A549 (cell line): Measurements from ENCODE around the gene ZNF526. TPM values are rescaled to one million over a fixed set of nuclear protein-coding genes. Genes with fewer than 3 reads are reported as not detected.

Source experiments
- ATAC-seq, 2 experiments: fragments of 200-7000 bp in 1 of 2; fragments of >200 bp in 1 of 2; cut with Nextera tagmentation in 1 of 2; cut with Tn5 transposase in 1 of 2; 3 replicates each; pipeline versions ENCODE4 v1.8.0 to v1.9.1; 2018 to 2020; ENCODE audit warnings: mild to moderate bottlenecking in 1 of 2, moderate library complexity in 1 of 2
- CTCF ChIA-PET: fragments of 300-600 bp; sonication (Branson Sonifier 250); formaldehyde crosslinking; extraction: SDS; loops from one replicate; lab custom pipeline; 2021; ENCODE audit warnings: antibody characterized with exemption, inconsistent platforms; lab: Yijun Ruan, JAX
- POLR2A ChIA-PET: fragments of 350-600 bp; formaldehyde crosslinking; extraction: SDS; loops from one replicate; lab custom pipeline; 2021; ENCODE audit warnings: antibody characterized with exemption, inconsistent platforms; lab: Yijun Ruan, JAX
- DNase-seq, 2 experiments: peaks; one replicate each; pipeline versions ENCODE4 v3.0.0 to v3.0.0-alpha.2; 2011 to 2016; ENCODE audit warnings: low read depth in 1 of 2, low spot score in 1 of 2
- FAIRE-seq: peaks from 2 replicates; lab custom pipeline; 2011; peaks lifted over from hg19 to GRCh38; lab: Jason Lieb, UNC
- H3K27ac ChIP-seq, 2 experiments: fragments of >200 bp; sonication (Bioruptor Twin); formaldehyde crosslinking; 3 replicates each; pipeline ENCODE4 v1.5.1; 2016 to 2017
- H3K4me1 ChIP-seq: fragments of >200 bp; sonication (Bioruptor Twin); formaldehyde crosslinking; 3 replicates; pipeline ENCODE4 v1.6.1; 2016
- H3K4me2 ChIP-seq: fragments of >200 bp; sonication (Bioruptor Twin); formaldehyde crosslinking; 3 replicates; pipeline ENCODE4 v1.6.1; 2016
- H3K4me3 ChIP-seq: fragments of >200 bp; sonication (Bioruptor Twin); formaldehyde crosslinking; 3 replicates; pipeline ENCODE4 v1.5.1; 2016
- H3K9me3 ChIP-seq: fragments of >200 bp; sonication (Bioruptor Twin); formaldehyde crosslinking; 3 replicates; pipeline ENCODE4 v1.6.1; 2016
- BHLHE40 ChIP-seq: IDR thresholded peaks from 2 replicates; pipeline ENCODE4 v1.6.1; 2012; ENCODE audit warnings: low read depth, low read length, inconsistent platforms
- CBX2 ChIP-seq: fragments of 200-600 bp; sonication (generic); IDR thresholded peaks from 2 replicates; pipeline ENCODE4 v1.6.1; 2016; ENCODE audit warnings: low read depth, mild to moderate bottlenecking, borderline replicate concordance
- EP300 ChIP-seq, 2 experiments: fragments of >200 bp; sonication (Bioruptor Twin); formaldehyde crosslinking; IDR thresholded peaks; 2 replicates in 1 of 2; 3 replicates in 1 of 2; pipeline ENCODE4 v1.6.1; 2016 to 2017
- ESRRA ChIP-seq: fragments of 150-350 bp; IDR thresholded peaks from 2 replicates; pipeline ENCODE4 v1.6.1; 2014; ENCODE audit warnings: mild to moderate bottlenecking, low read length, borderline replicate concordance
- FOSL2 ChIP-seq, 2 experiments: fragments of 450-650 bp in 1 of 2; fragments of >200 bp in 1 of 2; sonication (Bioruptor Twin) in 1 of 2; formaldehyde crosslinking; IDR thresholded peaks; 2 replicates each; pipeline versions ENCODE4 v1.5.0 to v1.6.1; 2016 to 2020; ENCODE audit warnings: mild to moderate bottlenecking in 1 of 2, moderate library complexity in 1 of 2
- FOXS1 ChIP-seq: fragments of 250-450 bp; sonication (Bioruptor Pico); IDR thresholded peaks from 2 replicates; pipeline ENCODE4 v1.5.0; 2020; ENCODE audit warnings: mild to moderate bottlenecking, moderate library complexity
- HOXB13 ChIP-seq: fragments of 250-450 bp; sonication (Bioruptor Pico); IDR thresholded peaks from 2 replicates; pipeline ENCODE4 v1.5.0; 2020; ENCODE audit warnings: low read depth, mild to moderate bottlenecking, moderate library complexity
- HOXB5 ChIP-seq: fragments of 250-450 bp; sonication (Bioruptor Pico); IDR thresholded peaks from 2 replicates; pipeline ENCODE4 v1.5.0; 2020; ENCODE audit warnings: mild to moderate bottlenecking, moderate library complexity
- JUNB ChIP-seq: fragments of >200 bp; sonication (Bioruptor Twin); formaldehyde crosslinking; IDR thresholded peaks from 2 replicates; pipeline ENCODE4 v1.6.1; 2016
- MAFK ChIP-seq: fragments of 450-650 bp; IDR thresholded peaks from 2 replicates; pipeline ENCODE4 v1.6.1; 2014; ENCODE audit not compliant: partially characterized antibody
- MYC ChIP-seq: IDR thresholded peaks from 2 replicates; pipeline ENCODE4 v1.6.1; 2012; ENCODE audit warnings: mild to moderate bottlenecking, inconsistent platforms, low read length, improper control_type of control experiment, borderline replicate concordance
- NFE2L2 ChIP-seq: fragments of 150-350 bp; conservative IDR thresholded peaks from 2 replicates; pipeline ENCODE4 v1.6.1; 2014; ENCODE audit warnings: low read length
- POLR2AphosphoS2 ChIP-seq: conservative IDR thresholded peaks from 2 replicates; pipeline ENCODE4 v1.6.1; 2012; ENCODE audit warnings: low read length, improper control_type of control experiment, inconsistent platforms
- RNF2 ChIP-seq: fragments of 200-600 bp; sonication (generic); IDR thresholded peaks from 2 replicates; pipeline ENCODE4 v1.6.1; 2016; ENCODE audit warnings: low read depth, mild to moderate bottlenecking, antibody characterized with exemption, moderate library complexity, borderline replicate concordance
- TFCP2L1 ChIP-seq: fragments of 250-450 bp; sonication (Bioruptor Pico); IDR thresholded peaks from 2 replicates; pipeline ENCODE4 v1.5.0; 2021; ENCODE audit warnings: mild to moderate bottlenecking
- TP53 ChIP-seq: fragments of 250-450 bp; sonication (Bioruptor Pico); IDR thresholded peaks from 2 replicates; pipeline ENCODE4 v1.5.0; 2021; ENCODE audit warnings: mild to moderate bottlenecking, moderate library complexity
- ZFP36 ChIP-seq: fragments of 450-650 bp; IDR thresholded peaks from 2 replicates; pipeline ENCODE4 v1.6.1; 2014; ENCODE audit warnings: borderline replicate concordance; ENCODE audit not compliant: partially characterized antibody
- ZNF302 ChIP-seq: fragments of 250-450 bp; sonication (Bioruptor Pico); IDR thresholded peaks from 2 replicates; pipeline ENCODE4 v1.9.0; 2021; ENCODE audit warnings: inconsistent platforms, mild to moderate bottlenecking, moderate library complexity
- WGBS: methylation state at CpG from one replicate; pipeline ENCODE4 v1.1.6; 2017; ENCODE audit errors: missing lambda C conversion rate; 5-methylcytosine and 5-hydroxymethylcytosine counted together
- polyA plus RNA-seq, 4 experiments: library from polyadenylated mRNA; depleted of rRNA in 3 of 4; stranded (reverse); fragments of >200 nt; fragmentation: RNase III in 1 of 4; extraction: RNeasy Plus Mini Kit Qiagen cat#74134 plus additional on column Dnase treatment in 1 of 4; gene quantifications; 2 replicates in 3 of 4; 3 replicates in 1 of 4; pipeline ENCODE4 v1.2.3, GENCODE V29; 2011 to 2017
- TF ChIP-seq, protein P1 (sequence below): fragments of 450-650 bp; IDR thresholded peaks from 2 replicates; pipeline ENCODE4 v1.6.1; 2014; ENCODE audit warnings: antibody characterized with exemption
- TF ChIP-seq, protein P2 (sequence below): fragments of 150-350 bp; IDR thresholded peaks from 2 replicates; pipeline ENCODE4 v1.6.1; 2014; ENCODE audit warnings: low read depth, mild to moderate bottlenecking, low read length
- TF ChIP-seq, protein P3 (sequence below): fragments of >200 bp; sonication (Bioruptor Twin); formaldehyde crosslinking; IDR thresholded peaks from 3 replicates; pipeline ENCODE4 v1.6.1; 2016

The ZNF526 gene
- polyA plus RNA-seq, 2 of the 4 experiments (the other 2 are of a cell fraction): 7.1 to 12.9 TPM

DNA sequence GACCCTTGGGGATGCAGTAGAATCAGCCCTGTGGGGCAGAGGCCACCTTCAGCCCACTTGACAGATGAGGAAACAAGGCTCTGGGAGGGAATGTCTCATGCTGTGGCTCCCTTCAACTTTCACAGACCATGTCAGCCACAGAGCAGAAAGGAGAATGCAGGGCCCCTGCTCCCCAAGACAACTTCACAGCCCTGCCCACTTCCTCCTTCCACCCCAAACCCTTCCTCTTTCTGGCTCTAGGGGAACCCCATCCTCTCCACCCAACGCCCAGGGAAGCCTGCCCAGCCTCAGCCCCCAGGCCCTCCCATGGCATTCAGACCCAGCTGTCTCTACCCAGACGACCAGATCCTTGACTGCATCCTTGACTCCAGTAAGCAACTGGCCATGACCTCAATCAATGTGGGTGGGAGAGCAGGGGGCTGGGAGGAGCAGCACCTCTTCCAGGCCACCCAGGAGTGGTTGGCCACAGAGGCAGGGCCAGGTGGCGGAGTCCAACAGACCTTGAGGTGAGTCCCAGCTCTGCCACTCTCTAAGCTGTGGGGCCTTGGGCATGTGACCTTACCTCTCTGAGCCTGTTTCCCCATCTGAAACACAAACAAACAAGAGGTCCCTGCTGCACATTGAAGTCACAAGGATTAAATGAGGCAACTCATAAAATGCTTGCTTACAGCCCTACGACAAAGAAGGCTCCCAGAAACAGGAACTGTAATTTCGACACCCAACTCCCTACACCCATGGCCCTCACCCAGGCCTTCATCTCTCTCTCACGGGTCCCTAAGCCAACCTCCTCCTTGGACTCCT is 18.4 kb upstream of the ZNF526 start:
- CTCF ChIA-PET: interaction anchor here (0.6 to 13.0 kb wide), 8 partner anchors 9 to 93 kb away, joined by 3 to 136 read pairs (median 3); partner anchors contain the start of gene POU2F2
- FAIRE-seq: no peak
- DNase-seq: no peak
- no peak for ATAC-seq
- Histone ChIP-seq H3K4me2 (no peak overlapping the region), H3K4me1 (peaks cover 4% of the 10 kb centered on the region), H3K9me3 (no peaks in the 10 kb centered on the region), H3K4me3 (no peak overlapping the region), H3K27ac (no peak overlapping the region)
- TF ChIP-seq RNF2 (no peak), ZFP36 (no peak), FOSL2 (IDR thresholded peaks at IDR 0.05) (no peak), FOSL2 (CRISPR knock-in tag; IDR thresholded peaks at IDR 0.05) (no peak)
- WGBS: 86% methylated on average over 6 of the region's 6 CpGs
- POLR2A ChIA-PET: no interaction called here

DNA sequence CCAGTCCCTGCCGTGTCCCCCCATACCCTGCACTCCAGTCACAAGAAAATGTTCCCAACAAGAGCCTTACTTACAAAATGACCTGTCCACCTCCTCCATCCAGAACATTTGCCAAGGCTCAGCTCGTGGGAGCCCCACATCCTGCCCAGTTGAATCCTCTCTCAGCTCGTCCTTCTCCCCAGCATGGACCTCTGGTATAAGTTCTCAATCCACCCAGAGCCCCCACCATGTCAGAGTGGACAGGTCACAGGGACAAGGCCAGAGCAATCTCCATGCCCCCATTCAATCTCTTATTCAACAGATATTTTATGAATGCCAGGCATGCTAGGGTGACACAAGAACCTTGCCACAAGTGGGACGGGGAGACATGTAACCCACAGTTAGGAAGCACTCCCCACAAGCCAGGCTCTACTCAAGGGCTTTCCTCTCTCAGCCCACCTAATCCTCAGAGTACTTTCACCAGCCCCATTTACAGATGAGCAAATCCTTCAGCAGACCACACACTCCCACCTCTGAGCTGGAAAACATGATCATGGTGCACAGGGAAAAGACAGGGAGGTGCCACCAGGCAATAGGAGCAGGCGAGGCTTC is 17.7 kb upstream of the ZNF526 start:
- CTCF ChIA-PET: interaction anchor here (1.0 to 13.0 kb wide), 8 partner anchors 9 to 94 kb away, joined by 3 to 136 read pairs (median 6); partner anchors contain the start of gene POU2F2
- no peak overlapping the region for H3K27ac ChIP-seq
- DNase-seq (no peak), ATAC-seq (no peak)
- peaks cover 11% of the 10 kb centered on the region for H3K4me1 ChIP-seq
- POLR2A ChIA-PET: no interaction called here
- no peak overlapping the region for H3K4me3 ChIP-seq
- no peaks in the 10 kb centered on the region for H3K9me3 ChIP-seq
- TF ChIP-seq ESRRA (no peak), EP300 (IDR thresholded peaks at IDR 0.05) (no peak), POLR2AphosphoS2 (no peak), CBX2 (no peak), TP53 (CRISPR knock-in tag) (no peak), FOXS1 (no peak), TFCP2L1 (CRISPR knock-in tag) (no peak), BHLHE40 (no peak), NFE2L2 (no peak), JUNB (no peak), ZNF302 (CRISPR knock-in tag) (no peak), HOXB5 (CRISPR knock-in tag) (no peak), MYC (no peak), MAFK (no peak), FOSL2 (IDR thresholded peaks at IDR 0.05) (no peak), FOSL2 (CRISPR knock-in tag; IDR thresholded peaks at IDR 0.05) (no peak), HOXB13 (CRISPR knock-in tag) (no peak)
- TF ChIP-seq, protein P1, sequence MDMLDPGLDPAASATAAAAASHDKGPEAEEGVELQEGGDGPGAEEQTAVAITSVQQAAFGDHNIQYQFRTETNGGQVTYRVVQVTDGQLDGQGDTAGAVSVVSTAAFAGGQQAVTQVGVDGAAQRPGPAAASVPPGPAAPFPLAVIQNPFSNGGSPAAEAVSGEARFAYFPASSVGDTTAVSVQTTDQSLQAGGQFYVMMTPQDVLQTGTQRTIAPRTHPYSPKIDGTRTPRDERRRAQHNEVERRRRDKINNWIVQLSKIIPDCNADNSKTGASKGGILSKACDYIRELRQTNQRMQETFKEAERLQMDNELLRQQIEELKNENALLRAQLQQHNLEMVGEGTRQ: no peak
- TF ChIP-seq, protein P2, sequence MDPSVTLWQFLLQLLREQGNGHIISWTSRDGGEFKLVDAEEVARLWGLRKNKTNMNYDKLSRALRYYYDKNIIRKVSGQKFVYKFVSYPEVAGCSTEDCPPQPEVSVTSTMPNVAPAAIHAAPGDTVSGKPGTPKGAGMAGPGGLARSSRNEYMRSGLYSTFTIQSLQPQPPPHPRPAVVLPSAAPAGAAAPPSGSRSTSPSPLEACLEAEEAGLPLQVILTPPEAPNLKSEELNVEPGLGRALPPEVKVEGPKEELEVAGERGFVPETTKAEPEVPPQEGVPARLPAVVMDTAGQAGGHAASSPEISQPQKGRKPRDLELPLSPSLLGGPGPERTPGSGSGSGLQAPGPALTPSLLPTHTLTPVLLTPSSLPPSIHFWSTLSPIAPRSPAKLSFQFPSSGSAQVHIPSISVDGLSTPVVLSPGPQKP: no peak
- TF ChIP-seq, protein P3, sequence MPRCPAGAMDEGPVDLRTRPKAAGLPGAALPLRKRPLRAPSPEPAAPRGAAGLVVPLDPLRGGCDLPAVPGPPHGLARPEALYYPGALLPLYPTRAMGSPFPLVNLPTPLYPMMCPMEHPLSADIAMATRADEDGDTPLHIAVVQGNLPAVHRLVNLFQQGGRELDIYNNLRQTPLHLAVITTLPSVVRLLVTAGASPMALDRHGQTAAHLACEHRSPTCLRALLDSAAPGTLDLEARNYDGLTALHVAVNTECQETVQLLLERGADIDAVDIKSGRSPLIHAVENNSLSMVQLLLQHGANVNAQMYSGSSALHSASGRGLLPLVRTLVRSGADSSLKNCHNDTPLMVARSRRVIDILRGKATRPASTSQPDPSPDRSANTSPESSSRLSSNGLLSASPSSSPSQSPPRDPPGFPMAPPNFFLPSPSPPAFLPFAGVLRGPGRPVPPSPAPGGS: no peak
- TF ChIP-seq, all 56 proteins: peak for 0
- H3K4me2 ChIP-seq: no peak overlapping the region
- FAIRE-seq: no peak
- 88% methylated on average over 5 of the region's 5 CpGs for WGBS
